Neural progenitor cell (in vitro differentiated cells): ENCODE measurements around the gene MRNIP.

Experiments
- CTCF ChIP-seq: fragments of 200-600 bp; sonication (generic); IDR thresholded peaks from 2 replicates; pipeline ENCODE4 v1.5.1; 2017; ENCODE audit warnings: antibody characterized with exemption, mild to moderate bottlenecking
- EZH2 ChIP-seq: fragments of 200-600 bp; sonication (generic); IDR thresholded peaks from 2 replicates; pipeline ENCODE4 v1.6.1; 2017; ENCODE audit warnings: antibody characterized with exemption, mild to moderate bottlenecking, moderate library complexity
- EZH2phosphoT487 ChIP-seq: fragments of 200-600 bp; sonication (generic); IDR thresholded peaks from 2 replicates; pipeline ENCODE4 v1.6.1; 2017; ENCODE audit warnings: antibody characterized with exemption

- TF ChIP-seq EZH2 (no peak), CTCF (no peak), EZH2phosphoT487 (no peak)
Measured at GRCh38 chr5:179817470-179817840, 41.2 kb downstream of the MRNIP start.
